Measurements from ENCODE around the gene CLN6.
"Not testable (repeated sequence)": the region's sequence is repeated elsewhere in the genome, so short reads cannot be mapped to it uniquely, and the experiment has no call there.

CLN6 gene

DNA sequence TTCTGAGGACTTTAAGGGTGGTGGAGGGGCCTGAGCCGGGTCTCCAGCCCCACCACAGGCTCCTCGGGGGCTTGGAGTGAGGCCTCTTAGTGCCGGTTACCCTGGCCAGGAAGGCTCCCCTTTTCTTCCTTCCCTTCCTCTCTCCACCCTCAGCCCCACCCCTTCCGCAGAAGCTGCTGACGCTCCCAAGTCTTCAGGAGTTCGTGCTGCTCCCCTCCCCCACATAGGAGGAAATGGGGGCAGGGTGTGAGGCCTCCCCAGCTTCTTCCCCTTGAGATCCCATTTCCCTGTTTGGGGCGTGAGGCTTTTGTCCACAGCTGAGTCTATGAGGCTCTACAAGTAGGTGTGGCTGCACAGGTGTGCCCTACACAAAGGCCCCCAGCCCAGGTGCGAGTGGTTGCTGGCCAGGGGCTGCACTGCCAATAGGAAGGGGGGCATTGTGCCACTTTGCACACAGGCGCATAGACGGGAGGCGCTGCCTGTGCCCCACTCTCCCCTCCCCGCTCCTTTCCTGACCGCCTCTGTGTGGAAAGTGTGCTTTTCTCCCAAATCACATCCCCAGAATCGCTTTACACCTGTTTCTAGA lies 23.5 kb downstream of the CLN6 start:
- DNase-seq: no peak

DNA sequence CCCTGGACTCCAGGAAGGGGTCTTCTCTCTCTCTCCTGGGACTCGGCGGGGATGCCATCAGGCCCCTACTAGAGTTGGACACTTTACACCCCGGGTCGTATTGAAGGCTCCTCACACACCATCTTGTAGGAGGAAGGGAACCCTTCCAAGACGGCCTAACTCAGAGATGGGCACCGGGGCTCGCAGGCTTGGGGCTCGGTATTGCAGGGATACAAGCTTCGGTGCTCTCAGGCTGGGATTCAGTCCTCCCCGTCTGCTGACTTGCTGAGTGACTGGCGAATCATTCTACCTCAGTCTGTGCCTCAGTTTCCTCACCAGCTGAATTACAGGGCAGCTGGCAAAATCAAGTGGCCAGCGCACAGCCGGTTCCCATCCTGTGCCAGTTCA lies 24.0 kb downstream of the CLN6 start:
- DNase-seq: no peak

DNA sequence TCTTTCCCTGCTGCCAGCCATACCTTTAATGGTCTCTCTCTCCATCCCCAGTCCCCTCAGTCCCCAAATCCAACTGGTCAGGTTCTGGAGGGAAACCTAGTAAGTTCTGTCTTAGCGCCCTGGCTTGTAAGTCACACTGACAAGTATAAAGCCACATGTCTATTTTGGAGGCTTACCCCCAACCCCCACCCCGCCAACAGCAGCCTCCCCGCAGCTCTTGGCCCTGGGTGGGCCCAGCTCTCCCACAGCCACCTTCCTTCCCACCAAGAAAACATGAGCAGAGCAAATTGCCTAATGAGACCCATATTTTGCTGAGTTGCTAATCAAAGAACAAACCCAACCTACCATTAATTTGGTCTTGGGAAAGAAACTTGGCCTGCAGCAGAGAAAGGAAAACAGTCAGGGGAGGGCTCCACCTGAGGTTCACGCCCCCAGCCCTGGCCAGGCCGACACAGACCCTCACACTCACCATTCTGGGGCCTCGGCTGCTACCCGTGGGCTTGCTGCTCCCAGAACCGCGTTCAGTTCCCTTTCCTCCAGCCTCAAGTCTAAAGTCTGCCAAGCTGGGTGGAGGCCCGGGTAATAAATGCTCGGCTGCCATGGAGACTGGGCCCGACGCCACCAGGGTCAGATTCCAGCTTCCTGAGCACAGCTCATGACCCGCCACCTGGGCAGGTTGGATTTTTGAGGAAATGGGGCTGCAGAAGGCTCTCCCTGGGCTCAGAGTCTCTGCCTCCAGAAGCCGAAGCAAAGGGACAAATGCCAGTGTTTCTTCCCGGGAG lies 24.6 kb downstream of the CLN6 start, which contains the start of gene CALML4:
CALML4 (minus strand) TSS at position 557 of the 782 bp plus-strand sequence; CDS start at position 472, 85 bp downstream.
- no peak for DNase-seq

DNA sequence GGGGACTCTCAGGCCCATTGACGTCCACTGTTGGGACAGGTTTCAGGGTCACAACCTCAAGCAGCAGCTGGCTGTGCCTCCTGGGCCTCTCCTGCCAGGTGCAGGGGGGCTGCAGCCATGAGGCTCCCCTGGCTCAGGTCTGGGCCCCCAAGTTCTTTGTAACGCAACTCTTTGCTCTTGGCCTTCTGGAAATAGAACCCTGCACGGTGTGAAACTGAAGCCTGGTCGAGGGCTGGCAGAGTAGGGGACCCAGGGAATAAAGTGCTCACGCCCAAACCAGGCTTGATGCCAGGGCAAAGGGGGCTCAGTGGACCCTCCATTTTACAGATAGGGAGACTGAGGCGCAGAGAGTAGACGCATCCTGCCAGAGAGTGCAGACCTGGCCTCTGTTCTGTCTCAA lies 25.2 kb downstream of the CLN6 start:
- no peak for DNase-seq

DNA sequence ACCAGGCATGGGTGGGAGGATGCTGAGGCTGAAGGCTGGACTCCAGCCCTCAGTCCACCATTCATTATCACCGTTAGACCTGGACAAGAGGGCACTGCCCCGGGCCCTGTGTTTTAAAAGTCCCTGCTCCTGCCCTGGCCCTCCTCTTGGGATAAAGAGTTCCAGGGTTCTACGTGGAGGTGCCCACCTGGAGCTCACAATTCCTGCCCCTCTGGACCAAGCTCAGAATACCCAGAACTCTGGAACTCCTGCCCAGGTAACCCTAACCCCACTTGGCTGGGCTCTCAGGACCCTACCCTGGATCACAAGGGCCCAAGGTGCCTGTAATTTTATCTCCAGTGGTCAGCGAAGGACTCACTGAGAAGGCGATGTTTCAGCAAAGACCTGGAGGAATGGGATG lies 25.6 kb downstream of the CLN6 start:
- DNase-seq: no peak

DNA sequence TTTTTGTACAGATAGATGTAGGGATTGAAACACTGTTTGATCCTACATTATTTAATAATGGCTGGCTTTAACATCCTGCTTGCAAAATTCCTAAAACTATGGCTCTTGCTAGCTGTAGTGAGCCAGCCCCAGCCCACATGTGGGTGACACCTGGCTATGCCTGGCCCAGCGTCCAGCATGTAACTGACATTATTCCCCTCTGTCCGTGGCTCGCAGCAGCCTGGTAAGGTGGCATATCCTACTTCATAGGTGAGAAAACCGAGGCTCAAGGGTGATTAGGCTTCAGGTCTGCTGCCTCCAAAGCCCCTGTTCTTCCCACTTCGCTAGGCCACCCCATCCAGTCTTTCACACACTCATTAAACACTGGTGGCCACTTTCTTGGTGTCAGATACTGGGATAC lies 26.0 kb downstream of the CLN6 start:
- no peak for DNase-seq

- DNase-seq: not testable (repeated sequence)
Measured at GRCh38 chr15:68202994-68203393, 26.5 kb downstream of the CLN6 start.

GRCh38 chr15:68201879-68202261 lies 27.7 kb downstream of the CLN6 start:
- DNase-seq: no peak

GRCh38 chr15:68201153-68201878 lies 28.2 kb downstream of the CLN6 start:
- no peak for DNase-seq

GRCh38 chr15:68200016-68200861 lies 29.3 kb downstream of the CLN6 start:
- no peak for DNase-seq

DNA sequence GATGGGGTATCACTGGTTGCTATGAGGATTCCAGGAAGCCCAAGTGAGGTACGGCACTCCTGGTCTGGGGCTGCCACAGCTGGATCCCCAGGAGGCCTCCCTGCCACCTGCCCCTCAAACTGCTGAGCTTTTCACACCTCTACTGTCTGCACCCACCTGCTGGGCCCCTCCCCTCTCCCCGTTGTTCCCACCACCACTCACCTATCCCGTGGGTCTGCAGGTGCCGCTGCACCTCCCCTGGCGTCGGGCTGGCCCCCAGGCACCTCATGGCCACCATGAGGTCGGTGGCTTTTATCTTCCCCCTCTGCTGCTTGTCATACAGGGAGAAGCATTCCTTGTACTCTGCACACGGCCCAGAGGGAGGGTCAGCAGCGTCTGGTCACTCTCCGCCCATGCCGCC lies 30.2 kb downstream of the CLN6 start:
- no peak for DNase-seq

DNA sequence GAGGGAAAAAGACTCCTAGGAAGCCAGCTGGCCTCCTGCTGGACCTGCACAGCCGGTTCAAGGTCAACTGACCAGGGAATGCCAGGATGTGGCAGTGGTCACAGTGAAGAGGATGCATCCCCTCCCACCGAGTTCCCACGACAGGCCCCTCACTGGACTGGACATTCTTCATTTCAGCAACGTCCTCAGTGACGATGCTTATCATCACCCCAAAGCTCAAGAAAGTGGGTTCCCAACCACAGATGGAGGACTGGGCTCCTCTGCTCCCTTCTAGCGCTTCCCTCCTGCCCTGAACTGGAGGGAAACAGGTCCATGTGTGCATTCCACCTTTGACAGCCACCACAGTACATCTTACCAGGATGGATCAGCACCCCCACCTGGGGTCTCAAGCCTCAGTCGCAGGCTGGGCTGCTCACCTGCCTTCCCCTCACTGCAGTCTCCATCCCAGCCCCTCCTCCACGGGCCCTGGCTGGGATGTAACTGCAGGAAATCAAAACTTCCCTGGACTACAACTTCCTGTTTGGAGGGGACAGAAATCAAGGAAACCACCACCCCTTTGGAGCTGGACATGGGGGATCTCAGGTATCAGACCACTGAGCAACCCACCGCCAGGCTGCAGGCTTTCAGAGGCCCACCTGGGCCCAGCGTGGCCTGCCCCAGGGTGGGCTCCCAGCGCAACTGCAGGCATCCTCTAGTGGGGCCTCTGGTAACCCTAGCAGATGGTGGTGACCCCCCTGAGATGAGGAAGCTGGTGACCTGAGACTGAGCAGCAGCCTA lies 31.7 kb downstream of the CLN6 start:
- no peak for DNase-seq

- no peak for DNase-seq
Measured at GRCh38 chr15:68197170-68197492, 32.4 kb downstream of the CLN6 start.

GRCh38 chr15:68196445-68197169 lies 32.9 kb downstream of the CLN6 start:
- DNase-seq: no peak

DNA sequence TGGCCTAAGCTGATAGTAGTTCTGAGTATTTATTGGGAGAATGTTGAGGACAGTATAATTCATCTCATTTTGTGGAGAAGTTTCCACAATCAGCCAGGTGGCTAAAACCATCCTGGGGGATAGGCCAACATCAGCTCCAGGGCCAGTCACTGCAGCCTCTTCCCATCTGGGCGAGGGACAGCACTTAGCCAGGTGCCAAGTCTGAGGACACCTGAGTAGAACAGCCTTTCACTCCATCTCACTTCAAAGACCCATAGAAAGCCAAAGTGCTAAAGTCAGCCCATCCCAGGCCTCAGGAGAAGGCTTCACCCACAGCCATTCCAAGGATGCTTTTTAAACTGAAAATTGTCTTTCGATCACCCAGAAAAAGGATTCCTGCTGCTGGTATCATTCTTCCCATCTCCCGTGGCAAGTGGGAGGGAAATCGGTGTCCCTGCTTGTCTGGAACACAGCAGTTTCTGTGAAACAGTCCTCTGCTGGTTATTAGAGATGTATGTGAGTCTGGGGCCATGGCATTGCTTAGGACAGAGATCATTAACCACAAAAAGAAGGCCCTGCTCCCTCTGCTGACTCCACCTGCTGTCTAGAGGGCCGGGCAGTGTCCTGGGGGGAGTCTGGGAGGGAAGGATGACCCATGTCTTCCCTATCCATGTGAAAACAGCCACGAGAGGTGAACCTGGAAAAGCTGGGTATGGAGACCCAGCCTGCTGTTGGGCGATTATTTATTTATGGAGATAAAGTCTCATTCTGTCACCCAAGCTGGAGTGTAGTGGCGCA lies 34.0 kb downstream of the CLN6 start:
- no peak for DNase-seq

GRCh38 chr15:68192804-68193486 lies 36.6 kb downstream of the CLN6 start:
- no peak for DNase-seq

GRCh38 chr15:68192117-68192516 lies 37.4 kb downstream of the CLN6 start:
- DNase-seq: no peak

- DNase-seq: no peak
Measured at GRCh38 chr15:68191555-68191954, 38.0 kb downstream of the CLN6 start.

GRCh38 chr15:68190048-68190447 lies 39.5 kb downstream of the CLN6 start:
- DNase-seq: no peak

DNA sequence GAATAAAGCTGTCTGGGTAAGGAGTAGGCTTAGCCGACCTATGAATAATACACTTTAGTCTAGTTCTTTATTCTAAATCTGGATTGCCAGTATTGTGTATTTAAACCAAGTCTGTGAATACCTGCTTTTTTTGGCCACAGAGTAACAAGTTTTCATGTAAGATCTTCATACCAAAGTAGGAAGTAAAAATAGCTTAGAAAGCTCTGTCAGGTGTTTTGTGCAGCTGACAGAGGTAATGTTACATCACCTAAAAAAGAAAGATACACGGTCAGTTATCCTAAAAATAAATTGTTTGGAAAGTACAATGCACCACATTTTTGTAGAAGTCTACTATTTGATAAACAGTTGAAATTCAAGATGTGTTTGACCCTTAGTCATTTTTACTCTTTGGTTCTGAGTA lies 40.9 kb downstream of the CLN6 start:
- DNase-seq: no peak

Data from fibroblast of skin of back (primary cell).